Measurements from ENCODE around the gene TIMM44. TPM values are rescaled to one million over a fixed set of nuclear protein-coding genes. Genes with fewer than 3 reads are reported as not detected.
"Not testable (repeated sequence)": the region's sequence is repeated elsewhere in the genome, so short reads cannot be mapped to it uniquely, and the experiment has no call there.

The TIMM44 gene
- total RNA-seq, 2 experiments from 2014 or later = 86.0 to 116 TPM

DNA sequence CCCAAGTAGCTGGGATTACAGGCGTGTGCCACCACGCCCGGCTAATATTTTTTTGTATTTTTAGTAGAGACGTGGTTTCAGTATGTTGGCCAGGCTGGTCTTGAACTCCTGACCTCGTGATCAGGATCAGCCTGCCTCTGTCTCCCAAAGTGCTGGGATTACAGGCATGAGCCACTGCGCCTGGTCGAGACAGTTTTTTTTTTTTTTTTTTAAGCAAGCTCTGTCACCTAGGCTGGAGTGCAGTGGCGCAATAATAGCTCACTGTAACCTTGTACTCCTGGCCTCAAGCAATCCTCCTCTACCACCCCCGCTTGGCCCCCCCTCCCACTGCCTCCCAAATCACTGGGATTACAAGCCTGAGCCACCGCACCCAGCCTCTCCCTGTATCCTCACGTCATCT, 46.2 kb downstream of the TIMM44 start:
- DNase-seq (ENCODE audit: low spot score) = no peak
- intact Hi-C loops (cut with micrococcal nuclease; ENCODE audit: unreplicated experiment) = no loop called here
- Histone ChIP-seq H3K27ac (ENCODE audit: low read depth, low read length, poor library complexity, severe bottlenecking) (no peak overlapping the region), H2AFZ (ENCODE audit: low read length) (no peak overlapping the region), H3K4me1 (ENCODE audit: insufficient read depth, low read length, poor library complexity, severe bottlenecking) (no peaks in the 10 kb centered on the region), H3K4me2 (ENCODE audit: low read length) (no peak overlapping the region), H3K79me2 (ENCODE audit: insufficient read depth, low read depth, low read length) (no peaks in the 10 kb centered on the region), H3K36me3 (ENCODE audit: insufficient read depth, low read length) (no peaks in the 10 kb centered on the region), H3K9me2 (ENCODE audit: insufficient read depth, low read length) (no peaks in the 10 kb centered on the region), H3K9me3 (ENCODE audit: low read length) (no peaks in the 10 kb centered on the region), H3K4me3 (ENCODE audit: low read depth, low read length, poor library complexity, severe bottlenecking) (no peak overlapping the region), H4K20me1 (ENCODE audit: insufficient read depth, low read length) (no peaks in the 10 kb centered on the region)
- ChIA-PET CTCF (ENCODE audit: unreplicated experiment) (interaction anchor here (0.6 kb wide), 2 partner anchors 16 to 28 kb away, joined by 3 read pairs; no protein-coding TSS in a partner anchor), POLR2A (no interaction called here)
- TF ChIP-seq EZH2phosphoT487 (IDR thresholded peaks at IDR 0.05; ENCODE audit: borderline replicate concordance, low read depth, low read length) = no peak
- TF ChIP-seq CTCF (conservative IDR thresholded peaks at IDR 0.05; ENCODE audit: low read length) = no peak
- BruUV-seq (replicated peaks) = no TSS peak

- H3K9me2 ChIP-seq (ENCODE audit: insufficient read depth, low read length) = no peaks in the 10 kb centered on the region
- H3K4me1 ChIP-seq (ENCODE audit: insufficient read depth, low read length, poor library complexity, severe bottlenecking) = no peaks in the 10 kb centered on the region
- no peak overlapping the region for H3K4me3 ChIP-seq (ENCODE audit: low read depth, low read length, poor library complexity, severe bottlenecking)
- no peak overlapping the region for H2AFZ ChIP-seq (ENCODE audit: low read length)
- intact Hi-C loops (cut with micrococcal nuclease; ENCODE audit: unreplicated experiment) = no loop called here
- ChIA-PET POLR2A (no interaction called here), CTCF (ENCODE audit: unreplicated experiment) (no interaction called here)
- no peaks in the 10 kb centered on the region for H3K9me3 ChIP-seq (ENCODE audit: low read length)
- H4K20me1 ChIP-seq (ENCODE audit: insufficient read depth, low read length) = no peaks in the 10 kb centered on the region
- no TSS peak for BruUV-seq (replicated peaks)
- H3K79me2 ChIP-seq (ENCODE audit: insufficient read depth, low read depth, low read length) = no peaks in the 10 kb centered on the region
- H3K27ac ChIP-seq (ENCODE audit: low read depth, low read length, poor library complexity, severe bottlenecking) = no peak overlapping the region
- no peaks in the 10 kb centered on the region for H3K36me3 ChIP-seq (ENCODE audit: insufficient read depth, low read length)
- H3K4me2 ChIP-seq (ENCODE audit: low read length) = no peak overlapping the region
- no peak for DNase-seq (ENCODE audit: low spot score)
- TF ChIP-seq EZH2phosphoT487 (IDR thresholded peaks at IDR 0.05; ENCODE audit: borderline replicate concordance, low read depth, low read length) (no peak), CTCF (conservative IDR thresholded peaks at IDR 0.05; ENCODE audit: low read length) (no peak)
These were observed 47.9 kb downstream of the TIMM44 start for GRCh38 chr19:7895565-7895964.

DNA sequence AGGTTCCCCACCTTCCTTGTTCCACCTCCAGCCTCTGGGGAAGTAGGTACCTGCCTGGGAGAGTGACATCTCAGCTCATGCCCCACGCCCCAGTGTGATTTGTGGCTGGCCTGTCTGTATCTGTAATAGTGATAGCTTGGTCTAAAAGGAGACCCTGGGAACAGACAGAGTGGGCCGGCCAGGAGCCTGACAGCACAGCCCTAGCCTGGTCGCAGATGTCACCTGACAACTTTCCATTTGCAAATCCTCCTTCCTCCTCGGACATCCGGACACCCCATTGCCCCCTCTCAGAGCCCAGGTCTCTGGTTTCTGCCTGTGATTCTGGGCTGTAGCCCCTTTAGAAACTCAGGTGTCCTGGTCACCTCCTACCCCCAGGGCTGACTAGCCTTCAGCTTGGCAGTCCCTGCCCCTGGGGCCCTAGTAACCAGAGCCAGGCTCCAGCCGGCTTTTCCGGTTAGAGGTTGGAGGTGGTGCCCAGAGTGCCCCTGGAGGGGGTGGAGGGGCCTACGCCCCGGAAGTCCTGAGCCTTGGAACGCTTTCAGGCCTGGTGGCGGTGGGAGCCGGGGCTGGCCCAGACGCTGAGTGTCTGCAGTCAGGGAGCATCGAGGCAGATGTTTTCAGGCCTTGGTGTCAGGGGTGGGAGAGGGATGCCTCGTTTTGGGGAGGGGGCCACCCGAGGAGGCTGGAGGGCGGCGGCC, 48.7 kb downstream of the TIMM44 start:
- Histone ChIP-seq H3K9me2 (ENCODE audit: insufficient read depth, low read length) (no peaks in the 10 kb centered on the region), H3K4me1 (ENCODE audit: insufficient read depth, low read length, poor library complexity, severe bottlenecking) (no peaks in the 10 kb centered on the region), H3K4me3 (ENCODE audit: low read depth, low read length, poor library complexity, severe bottlenecking) (no peak overlapping the region), H3K27ac (ENCODE audit: low read depth, low read length, poor library complexity, severe bottlenecking) (no peak overlapping the region), H4K20me1 (ENCODE audit: insufficient read depth, low read length) (no peaks in the 10 kb centered on the region), H3K9me3 (ENCODE audit: low read length) (no peaks in the 10 kb centered on the region), H3K4me2 (ENCODE audit: low read length) (no peak overlapping the region), H2AFZ (ENCODE audit: low read length) (no peak overlapping the region), H3K79me2 (ENCODE audit: insufficient read depth, low read depth, low read length) (no peaks in the 10 kb centered on the region), H3K36me3 (ENCODE audit: insufficient read depth, low read length) (no peaks in the 10 kb centered on the region)
- BruUV-seq (replicated peaks) = no TSS peak
- ChIA-PET CTCF (ENCODE audit: unreplicated experiment) (interaction anchor here (0.5 kb wide), 1 partner anchor 25 kb away, joined by 3 read pairs; no protein-coding TSS in a partner anchor), POLR2A (no interaction called here)
- intact Hi-C loops (cut with micrococcal nuclease; ENCODE audit: unreplicated experiment) = no loop called here
- TF ChIP-seq EZH2phosphoT487 (IDR thresholded peaks at IDR 0.05; ENCODE audit: borderline replicate concordance, low read depth, low read length) (no peak), CTCF (conservative IDR thresholded peaks at IDR 0.05; ENCODE audit: low read length) (no peak)
- no peak for DNase-seq (ENCODE audit: low spot score)

GRCh38 chr19:7893362-7894101, 49.9 kb downstream of the TIMM44 start:
- DNase-seq (ENCODE audit: low spot score); H2AFZ ChIP-seq (ENCODE audit: low read length); H3K4me1 ChIP-seq (ENCODE audit: insufficient read depth, low read length, poor library complexity, severe bottlenecking); H3K36me3 ChIP-seq (ENCODE audit: insufficient read depth, low read length); H3K4me2 ChIP-seq (ENCODE audit: low read length); CTCF ChIA-PET (ENCODE audit: unreplicated experiment); intact Hi-C loops (cut with micrococcal nuclease; ENCODE audit: unreplicated experiment); H3K9me2 ChIP-seq (ENCODE audit: insufficient read depth, low read length); BruUV-seq (replicated peaks); H3K9me3 ChIP-seq (ENCODE audit: low read length); H4K20me1 ChIP-seq (ENCODE audit: insufficient read depth, low read length); H3K27ac ChIP-seq (ENCODE audit: low read depth, low read length, poor library complexity, severe bottlenecking); H3K4me3 ChIP-seq (ENCODE audit: low read depth, low read length, poor library complexity, severe bottlenecking); H3K79me2 ChIP-seq (ENCODE audit: insufficient read depth, low read depth, low read length): not testable (repeated sequence)
- POLR2A ChIA-PET = interaction anchor here (0.6 kb wide), 1 partner anchor 549 kb away, joined by 3 read pairs; no protein-coding TSS in a partner anchor

All from OCI-LY7 (cell line).